Right renal cortex interstitium (tissue), 3 donors: Measurements from ENCODE around the gene ITGAD. TPM values are rescaled to one million over a fixed set of nuclear protein-coding genes. Genes with fewer than 3 reads are reported as not detected.

Experiments
- DNase-seq, 3 donors: peaks; one replicate each; pipeline ENCODE4 v3.0.0-alpha.2; 2013; ENCODE audit warnings: low read depth in 3 of 3, low spot score in 2 of 3
- polyA plus RNA-seq, 3 donors: library from polyadenylated mRNA; unstranded; fragments of 120-200 nt; gene quantifications; one replicate each; pipeline ENCODE4 v1.2.1, GENCODE V29; 2013; ENCODE audit not compliant: insufficient read length in 3 of 3

Gene ITGAD
- polyA plus RNA-seq, 3 donors = 0.21 to 0.39 (median 0.23) TPM

DNA sequence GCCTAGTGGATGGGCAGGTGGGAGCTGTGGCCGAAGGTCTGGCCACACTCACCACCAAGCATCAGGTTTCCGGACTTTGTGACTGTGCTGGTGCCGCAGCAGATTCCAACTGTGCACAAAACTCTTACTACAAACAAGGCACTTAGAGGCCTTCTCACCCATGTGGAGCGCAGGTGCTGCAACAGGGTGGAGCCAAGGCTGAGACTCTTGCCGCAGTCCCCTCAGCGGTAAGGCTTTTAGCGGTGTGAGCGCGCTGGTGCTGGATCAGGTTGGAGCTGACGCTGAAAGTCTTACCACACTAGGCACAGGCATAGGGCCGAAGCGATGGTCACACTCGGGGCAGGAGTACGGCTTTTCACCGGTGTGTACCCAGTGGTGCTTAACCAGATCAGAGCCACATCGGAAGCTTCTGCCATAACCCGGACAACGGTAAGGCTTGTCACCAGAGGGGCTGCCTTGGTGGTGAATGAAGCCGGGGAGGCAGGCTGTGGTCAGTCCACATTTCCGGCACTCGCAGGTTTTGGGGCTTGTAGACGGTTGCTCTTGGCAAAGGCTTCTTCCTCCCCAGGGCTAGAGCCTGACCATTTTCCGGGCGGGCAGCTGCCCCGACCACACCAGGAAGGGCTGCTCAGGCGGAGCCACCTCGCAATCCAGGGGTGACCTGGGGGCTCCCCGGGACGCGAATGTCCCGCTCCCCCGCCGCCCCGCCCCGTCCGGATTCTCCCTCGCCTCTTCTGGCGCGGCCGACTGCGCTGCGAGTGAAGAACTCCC, 65.1 kb downstream of the ITGAD start:
- DNase-seq = no peak

DNA sequence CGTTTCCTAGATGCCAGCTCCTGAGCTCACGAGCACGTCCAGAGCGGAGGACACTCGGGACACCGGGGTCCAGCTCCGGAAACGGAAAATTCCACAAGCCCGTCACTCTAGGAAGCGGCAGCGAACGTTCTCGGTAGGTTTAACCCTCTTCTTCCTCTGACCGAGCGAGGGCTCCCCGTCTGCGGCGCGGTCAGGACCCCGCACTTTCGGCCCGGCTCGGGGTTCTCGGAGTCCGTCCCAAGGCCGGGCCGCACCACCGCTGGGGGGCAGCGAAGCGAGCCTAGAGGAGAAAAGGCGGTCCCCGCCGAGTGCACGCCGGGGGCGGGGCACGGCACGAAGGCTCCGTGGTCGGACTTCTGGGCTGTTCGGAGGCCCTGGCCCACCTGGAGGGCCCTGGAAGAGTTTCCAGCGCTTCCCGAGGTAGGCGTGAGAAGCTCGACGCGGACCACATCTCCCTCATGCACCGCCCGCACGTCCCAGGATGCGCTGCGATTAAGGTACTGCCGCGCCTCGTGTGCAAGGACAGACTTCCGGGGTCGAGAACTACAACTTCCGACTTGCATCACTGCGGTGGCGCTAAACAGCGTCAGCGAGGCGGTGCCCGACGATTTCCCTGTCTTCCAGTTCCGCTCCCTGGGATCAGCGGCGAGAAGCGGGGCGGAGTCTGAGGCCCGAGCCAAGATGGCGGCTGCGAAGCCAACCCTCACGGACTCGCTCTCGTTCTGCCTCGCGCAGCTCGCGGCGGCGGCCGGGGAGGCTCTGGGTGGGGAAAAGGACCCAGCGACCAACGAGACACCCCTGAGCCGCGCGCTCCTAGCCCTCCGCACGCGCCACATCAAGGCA, 65.9 kb downstream of the ITGAD start, which contains the start of gene ARMC5:
Gene ARMC5, plus strand, starts transcription at position 658 of the 843 bp plus-strand sequence. Its CDS starts 24 bp downstream, at position 682.
- peak; percentile 94 to 95 (median 95) for DNase-seq

DNA sequence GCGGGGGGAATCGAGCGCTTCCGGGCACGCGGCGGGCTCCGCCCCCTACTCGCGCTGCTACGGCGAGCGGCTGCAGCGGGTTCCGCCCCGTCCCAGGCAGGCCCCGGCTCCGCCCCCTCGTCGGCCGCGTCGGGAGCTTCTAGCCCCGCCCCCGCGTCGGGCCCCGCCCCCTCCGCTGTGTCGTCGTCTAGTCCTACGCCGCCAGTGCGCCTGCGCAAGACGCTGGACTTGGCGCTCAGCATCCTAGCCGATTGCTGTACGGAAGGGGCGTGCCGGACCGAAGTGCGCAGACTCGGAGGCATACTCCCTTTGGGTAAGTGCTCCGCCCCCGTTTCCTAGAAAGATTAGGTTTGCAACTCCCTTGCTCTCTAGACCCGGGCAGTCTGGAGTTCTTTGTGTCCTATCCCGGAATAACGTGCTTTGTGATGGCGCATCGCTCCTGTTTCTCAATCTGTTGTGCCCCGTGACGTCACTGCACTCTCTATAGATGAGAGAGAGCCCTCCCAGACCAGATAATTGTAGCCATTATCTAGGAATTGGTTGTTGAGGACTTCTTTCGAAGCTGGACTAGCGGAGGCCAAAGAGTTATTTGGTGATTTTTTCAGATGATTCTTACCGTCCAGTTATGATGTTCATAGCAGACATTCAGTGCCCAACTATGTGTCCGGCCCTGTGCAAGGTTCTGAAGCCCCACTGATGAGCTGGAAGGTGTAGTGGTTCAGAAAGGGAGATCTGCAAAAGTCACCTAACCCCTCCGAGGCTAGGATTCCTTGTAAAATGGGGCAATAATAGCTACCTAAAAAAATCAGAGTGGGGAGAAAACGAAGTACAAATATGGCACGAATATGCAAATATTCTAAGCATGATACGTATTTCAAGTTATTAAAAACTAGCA, 66.8 kb downstream of the ITGAD start:
- peak; percentile 96 to 100 (median 98) for DNase-seq

DNA sequence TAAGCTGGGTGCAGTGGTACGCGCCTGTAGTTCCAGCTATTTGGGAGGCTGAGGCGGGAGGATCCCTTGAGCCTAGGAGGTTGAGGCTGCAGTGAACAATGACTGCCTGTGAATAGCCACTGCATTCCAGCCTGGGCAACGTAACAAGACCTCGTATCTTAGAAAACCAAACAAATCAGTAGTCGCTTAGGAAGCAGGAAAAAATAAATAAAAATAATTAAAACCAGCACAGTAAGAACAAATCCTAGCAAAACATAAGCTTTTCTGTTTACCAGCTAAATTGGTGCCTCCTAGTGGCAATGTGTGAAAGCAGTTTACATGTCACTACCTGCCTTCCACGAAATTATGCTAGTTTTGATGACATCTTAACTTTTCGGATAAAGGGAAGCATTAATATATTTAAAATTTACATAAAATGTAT, 67.5 kb downstream of the ITGAD start:
- no peak for DNase-seq

DNA sequence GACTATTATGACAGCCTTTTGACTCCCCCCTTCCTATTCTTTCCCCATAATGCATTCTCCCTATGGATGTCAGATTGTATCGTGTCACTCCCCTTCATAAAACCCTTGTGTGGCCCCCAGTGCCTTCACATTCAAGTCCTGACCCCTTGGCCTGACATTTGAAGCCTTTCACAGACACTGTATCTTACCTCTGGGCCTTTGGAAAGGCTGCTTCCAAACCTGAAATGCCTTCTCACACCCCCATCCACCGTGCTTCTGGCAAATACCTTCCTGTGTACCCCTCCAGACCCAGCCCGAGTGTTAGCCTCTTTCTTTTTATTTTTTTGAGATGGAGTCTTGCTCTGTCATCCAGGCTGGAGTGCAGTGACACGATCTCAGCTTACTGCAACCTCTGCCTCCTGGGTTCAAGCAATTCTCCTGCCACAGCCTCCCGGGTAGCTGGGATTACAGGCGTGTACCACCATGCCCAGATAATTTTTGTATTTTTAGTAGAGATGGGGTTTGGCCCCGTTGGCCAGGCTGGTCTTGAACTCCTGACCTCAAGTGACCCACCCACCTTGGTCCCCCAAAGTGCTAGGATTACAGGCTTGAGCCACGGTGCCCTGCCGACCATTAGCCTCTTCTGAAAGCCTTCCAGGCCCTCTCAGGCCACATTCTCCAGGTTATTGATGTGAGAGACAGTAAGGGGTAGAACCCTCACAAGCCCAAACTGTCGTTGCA, 68.2 kb downstream of the ITGAD start:
- DNase-seq = no peak

DNA sequence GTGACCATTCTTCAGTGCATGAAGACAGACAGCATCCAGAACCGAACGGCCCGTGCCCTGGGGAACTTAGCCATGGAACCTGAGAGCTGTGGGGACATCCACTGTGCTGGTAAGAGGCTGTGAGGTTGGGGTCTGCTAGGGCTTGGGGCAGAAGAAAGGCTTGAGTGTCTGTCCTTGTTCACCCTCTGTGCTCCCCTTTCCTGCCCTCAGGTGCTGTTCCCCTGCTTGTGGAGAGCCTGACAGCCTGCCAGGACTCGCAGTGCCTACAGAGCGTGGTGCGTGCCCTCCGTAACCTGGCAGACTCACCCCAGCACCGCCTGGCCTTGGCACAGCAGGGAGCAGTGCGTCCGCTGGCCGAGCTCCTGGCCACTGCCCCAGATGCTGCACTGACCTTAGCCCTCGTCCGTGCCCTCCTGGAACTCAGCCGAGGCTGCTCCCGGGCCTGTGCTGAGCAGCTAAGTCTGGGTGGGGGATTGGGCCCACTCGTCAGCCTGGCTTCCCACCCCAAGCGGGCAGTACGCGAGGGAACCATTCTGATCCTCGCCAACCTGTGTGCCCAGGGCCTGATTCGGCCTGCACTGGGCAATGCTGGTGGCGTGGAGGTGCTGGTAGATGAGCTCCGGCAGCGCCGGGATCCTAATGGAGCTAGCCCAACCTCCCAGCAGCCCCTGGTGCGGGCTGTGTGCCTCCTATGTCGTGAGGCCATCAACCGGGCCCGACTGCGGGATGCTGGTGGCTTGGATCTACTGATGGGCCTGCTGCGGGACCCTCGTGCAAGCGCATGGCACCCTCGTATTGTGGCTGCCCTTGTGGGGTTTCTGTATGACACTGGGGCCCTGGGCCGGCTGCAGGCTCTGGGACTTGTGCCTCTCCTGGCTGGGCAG, 69.0 kb downstream of the ITGAD start:
- no peak for DNase-seq

DNA sequence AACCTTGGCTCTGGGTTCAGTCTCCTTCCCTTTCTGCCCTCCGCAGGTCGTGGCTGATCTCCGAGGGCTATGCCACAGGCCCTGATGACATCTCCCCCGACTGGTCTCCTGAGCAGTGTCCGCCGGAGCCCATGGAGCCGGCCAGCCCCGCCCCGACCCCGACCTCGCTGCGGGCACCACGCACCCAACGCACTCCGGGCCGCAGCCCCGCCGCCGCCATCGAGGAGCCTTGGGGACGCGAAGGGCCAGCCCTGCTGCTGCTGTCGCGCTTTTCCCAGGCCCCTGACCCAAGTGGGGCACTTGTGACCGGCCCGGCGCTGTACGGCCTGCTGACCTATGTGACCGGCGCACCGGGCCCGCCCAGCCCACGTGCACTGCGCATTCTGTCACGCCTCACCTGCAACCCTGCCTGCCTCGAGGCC, 71.2 kb downstream of the ITGAD start:
- DNase-seq = no peak

DNA sequence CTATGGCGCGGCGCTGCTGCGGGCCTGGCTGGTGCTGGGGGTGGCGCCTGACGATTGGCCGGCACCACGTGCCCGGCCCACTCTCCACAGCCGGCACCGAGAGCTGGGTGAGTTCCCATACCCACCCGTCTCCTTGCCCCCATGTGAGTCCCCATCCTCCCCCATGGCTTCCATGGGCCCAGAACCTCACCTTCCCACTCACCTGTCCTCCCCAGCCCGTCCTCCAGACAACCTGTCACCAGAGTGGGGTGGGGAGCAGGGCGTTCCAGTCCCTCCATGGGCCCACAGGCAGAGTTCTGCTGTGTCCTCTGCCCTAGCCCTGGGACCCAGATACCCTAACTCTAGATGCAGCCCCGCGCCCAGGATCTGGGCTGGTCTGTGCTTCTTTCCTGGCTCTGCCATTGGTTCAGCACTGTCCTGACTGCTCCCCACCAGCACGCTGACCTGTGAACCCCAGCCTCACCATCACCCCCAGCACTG, 71.7 kb downstream of the ITGAD start:
- DNase-seq = no peak

DNA sequence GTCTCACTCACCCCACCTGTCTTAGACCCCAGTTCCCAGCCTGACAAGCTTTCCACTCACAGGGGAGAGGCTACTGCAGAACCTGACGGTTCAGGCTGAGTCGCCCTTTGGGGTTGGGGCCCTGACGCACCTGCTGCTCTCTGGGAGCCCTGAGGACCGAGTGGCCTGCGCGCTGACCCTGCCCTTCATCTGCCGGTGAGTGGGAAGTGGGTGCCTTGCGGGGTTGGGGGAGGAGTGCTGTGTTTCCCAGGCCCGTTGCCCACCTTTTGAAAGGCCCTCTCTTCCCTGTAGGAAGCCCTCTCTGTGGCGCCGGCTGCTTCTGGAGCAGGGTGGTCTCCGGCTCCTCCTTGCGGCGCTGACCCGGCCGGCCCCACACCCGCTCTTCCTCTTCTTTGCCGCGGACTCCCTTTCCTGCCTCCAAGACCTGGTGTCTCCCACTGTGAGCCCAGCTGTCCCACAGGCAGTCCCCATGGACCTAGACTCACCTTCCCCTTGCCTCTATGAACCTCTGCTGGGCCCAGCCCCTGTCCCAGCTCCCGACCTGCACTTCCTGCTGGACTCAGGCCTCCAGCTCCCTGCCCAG, 72.7 kb downstream of the ITGAD start:
- no peak for DNase-seq

DNA sequence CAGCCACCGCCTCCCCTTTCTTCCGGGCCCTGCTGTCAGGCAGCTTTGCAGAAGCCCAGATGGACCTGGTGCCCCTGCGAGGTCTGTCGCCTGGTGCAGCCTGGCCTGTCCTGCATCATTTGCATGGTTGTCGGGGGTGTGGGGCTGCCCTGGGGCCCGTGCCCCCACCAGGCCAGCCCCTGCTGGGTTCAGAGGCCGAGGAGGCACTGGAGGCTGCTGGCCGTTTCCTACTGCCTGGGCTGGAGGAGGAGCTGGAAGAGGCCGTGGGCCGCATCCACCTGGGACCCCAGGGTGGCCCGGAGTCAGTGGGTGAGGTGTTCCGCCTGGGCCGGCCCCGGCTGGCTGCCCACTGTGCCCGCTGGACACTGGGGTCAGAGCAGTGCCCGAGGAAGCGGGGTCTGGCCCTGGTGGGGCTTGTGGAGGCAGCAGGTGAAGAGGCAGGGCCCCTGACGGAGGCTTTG, 73.3 kb downstream of the ITGAD start:
- DNase-seq = no peak

DNA sequence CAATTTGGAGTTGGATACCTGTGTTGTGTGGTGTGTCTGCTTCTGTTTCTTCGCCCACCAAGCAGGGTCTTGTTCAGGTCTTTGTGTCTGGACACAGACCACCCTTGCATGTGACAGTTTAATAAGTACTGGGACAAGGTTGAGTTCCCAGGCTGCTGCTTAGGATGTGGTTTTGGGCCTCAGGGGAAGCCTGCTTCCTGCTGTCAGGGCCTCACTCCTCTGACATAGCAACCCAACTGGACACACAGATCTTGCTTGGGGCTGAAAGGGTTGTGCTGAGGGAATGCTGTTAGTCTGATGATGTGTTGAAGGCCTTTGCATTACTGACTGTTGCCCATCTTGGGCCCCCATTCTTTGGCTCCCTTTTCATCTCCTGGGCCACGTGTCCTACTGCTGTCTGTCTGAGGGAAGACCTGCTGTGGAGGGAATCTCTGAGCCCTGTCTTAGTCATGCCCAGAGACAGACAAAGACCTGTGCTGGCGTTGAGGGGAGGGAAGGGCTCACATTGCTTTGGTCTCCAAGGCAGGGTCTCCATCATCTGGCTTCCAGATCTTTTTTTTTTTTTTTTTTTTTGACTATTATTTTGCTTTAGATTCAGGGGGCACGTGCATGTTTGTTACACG, 74.1 kb downstream of the ITGAD start:
- DNase-seq = no peak

DNA sequence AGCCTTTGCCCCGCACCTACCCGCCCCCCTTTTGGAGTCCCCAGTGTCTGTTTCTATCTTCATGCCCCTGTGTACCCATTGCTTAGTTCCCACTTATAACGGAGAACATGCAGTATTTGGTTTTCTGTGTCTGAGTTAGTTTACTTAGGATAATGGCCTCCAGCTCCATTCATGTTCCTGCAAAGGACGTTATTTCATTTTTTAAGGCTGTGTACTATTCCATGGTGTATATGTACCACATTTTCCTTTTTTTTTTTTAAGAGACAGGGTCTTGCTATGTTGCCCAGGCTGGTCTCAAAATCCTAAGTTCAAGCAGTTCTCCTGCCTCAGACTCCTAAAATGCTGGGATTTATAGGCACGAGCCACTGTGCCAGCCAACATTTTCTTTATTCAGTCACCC, 74.7 kb downstream of the ITGAD start:
- no peak for DNase-seq

DNA sequence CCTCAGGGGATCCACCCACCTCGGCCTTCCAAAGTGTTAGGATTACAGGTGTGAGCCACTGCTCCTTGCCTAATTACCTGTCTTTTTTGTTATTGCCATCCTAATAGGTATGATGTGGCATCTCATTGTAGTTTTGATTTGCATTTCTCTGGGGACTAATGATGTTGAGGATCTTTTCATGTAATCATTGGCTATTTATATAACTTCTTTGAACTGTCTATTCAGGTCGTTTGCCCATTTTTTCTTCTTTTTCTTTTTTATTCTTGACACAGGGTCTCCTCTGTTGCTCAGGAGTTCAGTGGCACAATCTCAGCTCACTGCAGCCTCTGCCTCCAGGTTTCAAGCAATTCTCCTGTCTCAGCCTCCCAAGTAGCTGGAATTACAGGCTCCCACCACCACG, 77.5 kb downstream of the ITGAD start:
- DNase-seq = no peak

DNA sequence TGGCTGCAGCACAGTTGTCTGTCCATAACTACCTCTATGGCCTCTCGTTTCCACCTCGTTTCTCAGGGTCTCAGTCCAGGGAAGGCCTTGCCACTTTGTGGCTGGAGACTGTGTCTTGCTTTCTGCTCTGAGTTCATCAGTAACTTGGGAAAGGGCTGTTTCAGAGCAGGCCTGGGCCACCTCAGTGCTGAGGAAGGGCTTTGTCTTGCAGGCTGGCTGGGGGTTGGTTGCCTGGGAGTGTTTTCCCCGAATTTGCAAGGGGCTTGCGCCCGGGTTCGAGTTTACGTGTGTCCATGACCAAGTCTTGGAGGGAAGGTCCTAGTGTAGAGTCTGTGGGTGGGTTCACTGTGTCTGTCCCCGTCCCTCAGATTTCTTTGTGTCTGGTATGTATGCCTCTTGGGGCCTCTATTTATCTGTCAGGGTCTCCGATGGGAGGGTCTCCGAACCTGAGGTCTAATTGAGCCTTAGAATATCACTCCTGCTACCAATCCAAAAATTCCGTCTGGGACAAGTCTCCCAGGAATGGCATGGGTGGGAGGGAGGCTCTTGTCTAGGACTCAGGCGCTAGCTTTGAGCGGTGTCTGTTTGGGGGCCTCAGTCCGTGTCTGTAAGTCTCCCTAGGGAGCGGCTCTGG, 78.2 kb downstream of the ITGAD start:
- DNase-seq = no peak

DNA sequence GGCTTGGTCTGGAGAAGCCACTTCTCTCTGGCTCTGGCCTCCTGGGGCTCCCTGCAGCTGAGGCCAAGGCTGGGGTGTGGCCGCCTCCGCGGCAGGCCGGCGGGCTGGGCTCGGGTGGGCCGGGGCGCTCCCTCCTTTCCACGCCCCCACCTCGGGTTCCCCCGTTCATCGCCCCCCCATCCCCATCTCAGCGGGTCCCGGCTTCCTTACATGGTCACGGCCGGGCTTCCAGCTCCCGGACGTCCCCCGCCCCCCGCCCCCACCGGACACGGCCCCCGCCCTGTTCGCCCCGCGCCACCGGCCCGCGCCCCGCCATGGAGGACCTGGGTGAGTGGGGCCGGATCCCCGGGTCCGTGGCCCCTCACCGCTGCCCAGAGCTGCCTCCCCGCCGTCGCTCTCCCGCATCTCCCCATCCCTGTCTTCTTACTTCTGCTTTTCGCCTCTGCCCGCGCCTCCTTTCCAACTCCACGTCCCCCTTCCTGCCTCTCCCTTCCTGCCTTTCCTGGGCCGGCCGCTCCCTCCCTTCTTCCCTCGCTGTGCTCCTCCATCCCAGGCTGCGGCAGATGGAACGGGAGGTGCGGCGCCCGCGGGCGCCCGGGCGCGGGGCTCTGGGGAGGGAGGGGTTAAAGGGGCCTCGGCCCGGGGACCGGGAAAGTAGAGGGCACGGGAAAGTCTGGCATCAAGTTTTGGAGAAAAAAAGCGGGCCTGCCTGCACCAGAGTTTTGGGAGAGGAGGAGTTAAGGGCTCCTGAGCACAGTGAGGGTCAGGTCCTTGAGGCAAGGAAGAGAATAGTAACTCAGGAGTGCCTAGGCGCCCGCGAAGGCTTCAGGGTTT, 79.0 kb downstream of the ITGAD start, which contains the start of gene TGFB1I1:
Gene TGFB1I1, plus strand, starts transcription at position 278 of the 834 bp plus-strand sequence. Its CDS starts 37 bp downstream, at position 315.
- no peak for DNase-seq

DNA sequence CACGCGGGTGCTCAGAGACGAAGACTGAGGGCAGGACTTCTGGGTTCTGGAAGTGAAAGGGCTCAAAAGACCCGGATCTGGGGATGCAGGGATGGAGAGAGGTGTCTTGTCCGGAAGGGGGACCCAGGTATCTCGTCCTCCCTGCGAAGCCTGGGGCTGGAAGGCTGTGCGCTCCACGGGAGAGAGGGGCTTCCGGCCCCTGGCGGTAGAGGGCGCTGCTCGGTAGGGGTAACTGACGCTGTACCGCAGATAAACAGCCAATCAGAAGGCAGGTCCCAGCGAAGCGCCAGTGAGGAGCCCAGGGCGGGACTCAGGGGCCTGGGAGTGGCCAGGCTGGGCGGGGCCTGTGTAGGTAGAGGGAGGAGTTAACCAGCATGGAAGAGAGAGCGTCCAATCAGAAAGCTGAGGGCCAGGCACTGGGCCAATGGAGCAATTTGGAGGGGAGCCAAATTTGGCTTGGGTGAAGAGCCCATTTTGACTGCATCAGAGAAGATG, 79.6 kb downstream of the ITGAD start:
- DNase-seq = no peak
